ENCODE data around the gene MST1. TPM values are rescaled to one million over a fixed set of nuclear protein-coding genes. Genes with fewer than 3 reads are reported as not detected.

The MST1 gene
- total and polyA plus RNA-seq, 9 of the 15 experiments (the other 6 are each of a cell fraction or from before 2014, with no cell fraction given) = 0.08 to 1.8 (median 0.40) TPM

GRCh38 chr3:49703443-49703927, 14.2 kb upstream of the MST1 start (continued):
- TF ChIP-seq MXD1 (CRISPR knock-in tag; IDR thresholded peaks at IDR 0.05; ENCODE audit: borderline replicate concordance, poor library complexity, severe bottlenecking) = no peak
- peak; percentile 71 to 76 (median 72) for TF ChIP-seq CTCF (IDR thresholded peaks at IDR 0.05 in 2 of 3, conservative IDR thresholded peaks at IDR 0.05 in 1 of 3; ENCODE audit: insufficient read depth in 2 of 3, low read depth in 1 of 3, low read length in 3 of 3)
- TF ChIP-seq GABPA (tag; conservative IDR thresholded peaks at IDR 0.05; ENCODE audit: low read depth) = no peak
- no peak for TF ChIP-seq JUNB (CRISPR knock-in tag; conservative IDR thresholded peaks at IDR 0.05)
- TF ChIP-seq JUND (IDR thresholded peaks at IDR 0.05; ENCODE audit: borderline replicate concordance, low read depth, low read length) = no peak
- TF ChIP-seq JUND (tag; IDR thresholded peaks at IDR 0.05; ENCODE audit: borderline replicate concordance, low read depth, low read length) = no peak
- TF ChIP-seq ELF2 (CRISPR knock-in tag; IDR thresholded peaks at IDR 0.05) = no peak
- TF ChIP-seq DACH1 (IDR thresholded peaks at IDR 0.05; ENCODE audit: partially characterized antibody) = no peak
- peak; percentile 60 to 69 for TF ChIP-seq RAD21 (CRISPR knock-in tag; conservative IDR thresholded peaks at IDR 0.05 in 1 of 2, IDR thresholded peaks at IDR 0.05 in 1 of 2)
- no peak for TF ChIP-seq FOXA3 (CRISPR knock-in tag; conservative IDR thresholded peaks at IDR 0.05 in 1 of 2, IDR thresholded peaks at IDR 0.05 in 1 of 2)
- no peak for TF ChIP-seq ZNF175 (CRISPR knock-in tag; IDR thresholded peaks at IDR 0.05; ENCODE audit: low read depth)
- TF ChIP-seq GTF2E2 (tag; IDR thresholded peaks at IDR 0.05) = no peak
- TF ChIP-seq BRCA1 (IDR thresholded peaks at IDR 0.05) = no peak
- TF ChIP-seq BRCA1 (CRISPR knock-in tag; IDR thresholded peaks at IDR 0.05) = no peak
- no peak for TF ChIP-seq CC2D1A (IDR thresholded peaks at IDR 0.05)
- TF ChIP-seq ZNF518B (CRISPR knock-in tag; IDR thresholded peaks at IDR 0.05) = no peak
- TF ChIP-seq MTA3 (IDR thresholded peaks at IDR 0.05; ENCODE audit: borderline replicate concordance) = no peak
- no peak for TF ChIP-seq RNF219 (CRISPR knock-in tag; IDR thresholded peaks at IDR 0.05)
- TF ChIP-seq ATF2 (CRISPR knock-in tag; IDR thresholded peaks at IDR 0.05) = no peak
